ENCODE measurements around the gene USP17L28.
"Not testable (repeated sequence)": the region's sequence is repeated elsewhere in the genome, so short reads cannot be mapped to it uniquely, and the experiment has no call there.

Gene USP17L28, protein sequence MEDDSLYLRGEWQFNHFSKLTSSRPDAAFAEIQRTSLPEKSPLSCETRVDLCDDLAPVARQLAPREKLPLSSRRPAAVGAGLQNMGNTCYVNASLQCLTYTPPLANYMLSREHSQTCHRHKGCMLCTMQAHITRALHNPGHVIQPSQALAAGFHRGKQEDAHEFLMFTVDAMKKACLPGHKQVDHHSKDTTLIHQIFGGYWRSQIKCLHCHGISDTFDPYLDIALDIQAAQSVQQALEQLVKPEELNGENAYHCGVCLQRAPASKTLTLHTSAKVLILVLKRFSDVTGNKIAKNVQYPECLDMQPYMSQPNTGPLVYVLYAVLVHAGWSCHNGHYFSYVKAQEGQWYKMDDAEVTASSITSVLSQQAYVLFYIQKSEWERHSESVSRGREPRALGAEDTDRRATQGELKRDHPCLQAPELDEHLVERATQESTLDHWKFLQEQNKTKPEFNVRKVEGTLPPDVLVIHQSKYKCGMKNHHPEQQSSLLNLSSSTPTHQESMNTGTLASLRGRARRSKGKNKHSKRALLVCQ

GRCh38 chr4:9348593-9348992, at the start of gene USP17L28:
Gene USP17L28 (plus strand): TSS chr4:9348893. CDS start chr4:9348893, 0 bp downstream.
- not testable (repeated sequence) for DNase-seq

DNA sequence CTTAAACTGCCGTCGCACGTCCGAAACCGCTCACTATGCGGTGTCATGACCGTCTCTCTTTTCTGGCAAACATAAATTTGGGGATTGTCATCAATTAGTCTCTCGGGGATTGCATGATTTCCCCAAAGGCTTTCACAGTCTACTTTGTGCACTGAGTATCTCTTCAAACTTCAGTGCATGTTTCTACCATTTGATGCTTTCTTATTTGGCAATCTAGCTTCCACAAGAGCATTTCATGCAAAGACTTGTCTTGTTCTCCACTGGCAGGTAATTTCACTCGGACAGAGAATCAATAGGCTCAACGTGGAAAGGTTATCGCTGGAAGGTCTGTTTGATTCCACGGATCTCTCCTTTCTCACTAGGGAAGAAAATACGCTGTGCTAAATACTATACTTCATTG, 24.5 kb upstream of the USP17L28 start:
- not testable (repeated sequence) for DNase-seq

DNA sequence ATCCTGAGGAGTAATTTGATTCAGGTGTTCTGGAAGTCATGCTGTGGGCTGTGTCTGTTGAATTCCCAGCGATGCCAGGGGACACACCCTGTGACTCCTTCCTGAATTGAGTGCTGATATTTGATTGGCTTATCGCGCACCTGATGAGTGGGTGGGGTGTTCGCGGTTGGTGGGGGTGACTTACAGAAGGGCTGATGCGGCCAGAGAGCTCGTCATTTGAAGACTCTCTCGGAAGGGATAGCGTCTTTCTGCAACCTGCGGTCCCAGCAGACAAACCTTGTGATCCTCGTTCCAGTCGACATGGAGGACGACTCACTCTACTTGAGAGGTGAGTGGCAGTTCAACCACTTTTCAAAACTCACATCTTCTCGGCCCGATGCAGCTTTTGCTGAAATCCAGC, 23.8 kb upstream of the USP17L28 start, which contains the start of gene USP17L24:
USP17L24 (plus strand) TSS at position 301 of the 400 bp plus-strand sequence; CDS start at position 301, 0 bp downstream.
- DNase-seq: not testable (repeated sequence)

- not testable (repeated sequence) for DNase-seq
Measured at GRCh38 chr4:9329611-9330010, 19.1 kb upstream of the USP17L28 start, which contains the start of gene USP17L25. Gene USP17L25 (plus strand): TSS chr4:9329911. CDS start chr4:9329911, 0 bp downstream.

DNA sequence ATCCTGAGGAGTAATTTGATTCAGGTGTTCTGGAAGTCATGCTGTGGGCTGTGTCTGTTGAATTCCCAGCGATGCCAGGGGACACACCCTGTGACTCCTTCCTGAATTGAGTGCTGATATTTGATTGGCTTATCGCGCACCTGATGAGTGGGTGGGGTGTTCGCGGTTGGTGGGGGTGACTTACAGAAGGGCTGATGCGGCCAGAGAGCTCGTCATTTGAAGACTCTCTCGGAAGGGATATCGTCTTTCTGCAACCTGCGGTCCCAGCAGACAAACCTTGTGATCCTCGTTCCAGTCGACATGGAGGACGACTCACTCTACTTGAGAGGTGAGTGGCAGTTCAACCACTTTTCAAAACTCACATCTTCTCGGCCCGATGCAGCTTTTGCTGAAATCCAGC, 14.3 kb upstream of the USP17L28 start, which contains the start of gene USP17L26:
USP17L26 (plus strand) TSS at position 301 of the 400 bp plus-strand sequence; CDS start at position 301, 0 bp downstream.
- DNase-seq: not testable (repeated sequence)

- not testable (repeated sequence) for DNase-seq
Measured at GRCh38 chr4:9339103-9339502, 9.6 kb upstream of the USP17L28 start, which contains the start of gene USP17L5. Gene USP17L5 (plus strand): TSS chr4:9339403. CDS start chr4:9339403, 0 bp downstream.

DNA sequence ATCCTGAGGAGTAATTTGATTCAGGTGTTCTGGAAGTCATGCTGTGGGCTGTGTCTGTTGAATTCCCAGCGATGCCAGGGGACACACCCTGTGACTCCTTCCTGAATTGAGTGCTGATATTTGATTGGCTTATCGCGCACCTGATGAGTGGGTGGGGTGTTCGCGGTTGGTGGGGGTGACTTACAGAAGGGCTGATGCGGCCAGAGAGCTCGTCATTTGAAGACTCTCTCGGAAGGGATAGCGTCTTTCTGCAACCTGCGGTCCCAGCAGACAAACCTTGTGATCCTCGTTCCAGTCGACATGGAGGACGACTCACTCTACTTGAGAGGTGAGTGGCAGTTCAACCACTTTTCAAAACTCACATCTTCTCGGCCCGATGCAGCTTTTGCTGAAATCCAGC, 4.8 kb upstream of the USP17L28 start, which contains the start of gene USP17L27:
USP17L27 (plus strand) TSS at position 301 of the 400 bp plus-strand sequence; CDS start at position 301, 0 bp downstream.
- not testable (repeated sequence) for DNase-seq

GRCh38 chr4:9350866-9351265, 2.2 kb downstream of the USP17L28 start:
- not testable (repeated sequence) for DNase-seq

GRCh38 chr4:9353338-9353737, 4.6 kb downstream of the USP17L28 start, which contains the start of gene USP17L29:
Gene USP17L29 (plus strand): TSS chr4:9353638. CDS start chr4:9353638, 0 bp downstream.
- not testable (repeated sequence) for DNase-seq

DNA sequence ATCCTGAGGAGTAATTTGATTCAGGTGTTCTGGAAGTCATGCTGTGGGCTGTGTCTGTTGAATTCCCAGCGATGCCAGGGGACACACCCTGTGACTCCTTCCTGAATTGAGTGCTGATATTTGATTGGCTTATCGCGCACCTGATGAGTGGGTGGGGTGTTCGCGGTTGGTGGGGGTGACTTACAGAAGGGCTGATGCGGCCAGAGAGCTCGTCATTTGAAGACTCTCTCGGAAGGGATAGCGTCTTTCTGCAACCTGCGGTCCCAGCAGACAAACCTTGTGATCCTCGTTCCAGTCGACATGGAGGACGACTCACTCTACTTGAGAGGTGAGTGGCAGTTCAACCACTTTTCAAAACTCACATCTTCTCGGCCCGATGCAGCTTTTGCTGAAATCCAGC, 14.1 kb downstream of the USP17L28 start, which contains the start of gene USP17L30:
USP17L30 (plus strand) TSS at position 301 of the 400 bp plus-strand sequence; CDS start at position 301, 0 bp downstream.
- DNase-seq: not testable (repeated sequence)

GRCh38 chr4:9379881-9380280, 31.2 kb downstream of the USP17L28 start:
- not testable (repeated sequence) for DNase-seq

DNA sequence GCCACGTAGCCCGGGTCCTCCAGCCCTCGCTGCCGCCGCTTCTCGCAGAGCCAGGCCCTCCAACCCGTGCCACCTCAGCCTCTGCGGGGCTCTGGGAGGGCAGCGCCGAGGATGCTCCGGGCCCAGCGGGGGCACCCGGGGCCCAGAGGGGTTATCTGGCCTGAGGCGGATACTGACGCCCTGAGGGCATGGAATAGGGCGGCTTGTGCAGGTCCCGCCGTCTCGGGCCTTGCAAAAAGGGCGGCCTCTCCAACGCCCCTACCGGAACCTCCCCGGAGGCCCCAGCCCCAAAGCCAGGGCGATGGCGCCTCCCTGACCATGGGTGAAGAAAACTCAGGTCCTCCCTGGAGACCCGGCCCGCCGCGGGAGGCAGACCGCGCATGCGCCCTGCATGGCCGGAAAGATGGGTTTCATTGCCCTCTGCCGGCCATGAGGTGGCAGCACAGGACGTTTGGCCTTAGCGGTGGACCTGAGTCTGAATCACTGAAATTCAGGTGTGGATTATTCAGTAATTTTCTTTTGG, 32.4 kb downstream of the USP17L28 start:
- DNase-seq: not testable (repeated sequence)

- no peak for DNase-seq
Measured at GRCh38 chr4:9384126-9384525, 35.4 kb downstream of the USP17L28 start.

DNA sequence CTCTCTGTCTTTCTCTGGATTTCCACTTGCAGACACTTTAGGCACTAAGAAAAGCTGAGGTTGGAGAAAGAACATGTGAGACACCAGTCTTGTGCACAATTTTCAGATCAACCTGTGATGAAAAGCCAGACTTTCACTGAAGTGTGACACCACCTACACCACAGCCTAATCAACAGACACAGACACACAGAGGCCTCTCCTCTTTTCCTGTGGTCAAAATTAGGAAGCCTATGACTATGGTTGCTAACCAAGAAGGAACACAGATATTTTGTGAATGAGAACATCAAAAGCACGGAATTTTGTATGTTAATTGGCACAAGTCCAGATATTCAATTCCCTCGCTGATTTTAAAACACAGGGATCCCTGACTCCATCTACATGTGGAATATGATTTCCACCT, 40.3 kb downstream of the USP17L28 start:
- DNase-seq: not testable (repeated sequence)
